K562 (cell line): ENCODE measurements around the gene NFILZ. TPM values are rescaled to one million over a fixed set of nuclear protein-coding genes. Genes with fewer than 3 reads are reported as not detected.

Experiments used
- ATAC-seq: fragments of 200-7000 bp; cut with Tn5 transposase; 3 replicates; pipeline ENCODE4 v1.9.1; 2020; ENCODE audit warnings: moderate library complexity
- BruUV-seq: library from RNA; stranded (reverse); fragments of 400-500 nt; replicated peaks from 2 replicates; lab custom pipeline; 2021; lab: Mats Ljungman, UMichigan
- CTCF ChIA-PET: fragments of 300-600 bp; formaldehyde crosslinking; extraction: SDS; loops from one replicate; lab custom pipeline; 2021; ENCODE audit warnings: low intra/inter-chr PET ratio; lab: Yijun Ruan, JAX
- POLR2A ChIA-PET: fragments of 300-600, 350-650 bp; sonication (Branson Sonifier 250); formaldehyde crosslinking; extraction: SDS; loops from one replicate; lab custom pipeline; 2021; ENCODE audit warnings: antibody characterized with exemption, inconsistent platforms; lab: Yijun Ruan, JAX
- DNase-seq, 4 experiments: peaks; one replicate each; pipeline versions ENCODE4 v3.0.0 to v3.0.0-alpha.2; 2011 to 2018; ENCODE audit warnings: low spot score in 3 of 4, mixed read lengths in 3 of 4; ENCODE audit errors: extremely low read depth in 1 of 4
- FAIRE-seq: peaks from 2 replicates; lab custom pipeline; 2011; peaks lifted over from hg19 to GRCh38; lab: Jason Lieb, UNC
- H2AFZ ChIP-seq: 2 replicates; pipeline ENCODE4 v1.6.0; 2011; ENCODE audit warnings: low read depth, low read length, control low read depth, inconsistent platforms
- H3K27ac ChIP-seq: fragments of 200-600 bp; 3 replicates; pipeline ENCODE4 v1.8.0; 2011; ENCODE audit warnings: low read depth, mild to moderate bottlenecking, control low read depth, inconsistent platforms, low read length, moderate library complexity, mixed read lengths; ENCODE audit errors: extremely low read depth
- H3K27me3 ChIP-seq, 2 experiments: fragments of 300-600 bp in 1 of 2; 2 replicates in 1 of 2; 3 replicates in 1 of 2; pipeline versions ENCODE4 v1.6.0 to v1.8.0; 2011; ENCODE audit warnings: inconsistent platforms in 2 of 2, low read length in 2 of 2, mild to moderate bottlenecking in 1 of 2, mixed read lengths in 1 of 2, moderate library complexity in 1 of 2; ENCODE audit not compliant: control insufficient read depth in 2 of 2, insufficient read depth in 2 of 2
- H3K36me3 ChIP-seq: fragments of 300-600 bp; 3 replicates; pipeline ENCODE4 v1.8.0; 2011; ENCODE audit warnings: mild to moderate bottlenecking, low read length, inconsistent platforms; ENCODE audit not compliant: control insufficient read depth, insufficient read depth
- H3K4me1 ChIP-seq, 2 experiments: fragments of 200-600 bp in 1 of 2; replicated peaks in 1 of 2; 2 replicates in 1 of 2; 3 replicates in 1 of 2; pipeline versions ENCODE4 v1.5.1 to v1.8.0; 2011; ENCODE audit warnings: inconsistent platforms in 2 of 2, low read length in 2 of 2, mild to moderate bottlenecking in 1 of 2, mixed read lengths in 1 of 2, moderate library complexity in 1 of 2; ENCODE audit not compliant: control insufficient read depth in 2 of 2, insufficient read depth in 2 of 2
- H3K4me2 ChIP-seq: 2 replicates; pipeline ENCODE4 v1.6.1; 2011; ENCODE audit warnings: low read length, control low read depth, inconsistent platforms, mixed read lengths; ENCODE audit not compliant: insufficient read depth
- H3K4me3 ChIP-seq: fragments of 200-600 bp; sonication (generic), shearing (Covaris generic); 2 replicates; pipeline ENCODE4 v1.5.1; 2016; ENCODE audit warnings: control low read depth, inconsistent platforms
- H3K79me2 ChIP-seq: fragments of 200-600 bp; 3 replicates; pipeline ENCODE4 v1.8.0; 2011; ENCODE audit warnings: low read length, inconsistent platforms; ENCODE audit not compliant: control insufficient read depth, insufficient read depth
- H3K9ac ChIP-seq, 2 experiments: 2 replicates each; pipeline versions ENCODE4 v1.6.0 to v1.6.1; 2011; ENCODE audit warnings: low read depth in 2 of 2, low read length in 2 of 2, control low read depth in 1 of 2, inconsistent platforms in 1 of 2, mild to moderate bottlenecking in 1 of 2, mixed read lengths in 1 of 2; ENCODE audit not compliant: insufficient read depth in 1 of 2
- H3K9me1 ChIP-seq: one replicate; pipeline ENCODE4 v1.6.0; 2011; ENCODE audit warnings: inconsistent platforms, mild to moderate bottlenecking, low read length, moderate library complexity; ENCODE audit not compliant: control insufficient read depth, insufficient read depth
- H3K9me3 ChIP-seq: replicated peaks from 2 replicates; pipeline ENCODE4 v1.5.1; 2011; ENCODE audit warnings: low read depth, low read length, inconsistent platforms; ENCODE audit not compliant: control insufficient read depth, insufficient read depth
- H4K20me1 ChIP-seq: replicated peaks from 2 replicates; pipeline ENCODE4 v1.6.1; 2011; ENCODE audit warnings: low read length, inconsistent platforms, mixed read lengths; ENCODE audit not compliant: control insufficient read depth, insufficient read depth
- BRF1 ChIP-seq: IDR thresholded peaks from 3 replicates; pipeline ENCODE4 v1.6.1; 2011; ENCODE audit warnings: borderline replicate concordance, mild to moderate bottlenecking; ENCODE audit not compliant: insufficient read length; ENCODE audit errors: extremely low read depth
- CCNT2 ChIP-seq: IDR thresholded peaks from 2 replicates; pipeline ENCODE4 v1.6.1; 2011; ENCODE audit warnings: borderline replicate concordance, low read depth, mild to moderate bottlenecking, moderate library complexity, mixed read lengths, low read length; ENCODE audit not compliant: insufficient read length; ENCODE audit errors: extremely low read depth
- CEBPG ChIP-seq, 3 experiments: fragments of 200-800 bp in 1 of 3; sonication (Bioruptor generic) in 1 of 3; sonication (generic) in 1 of 3; formaldehyde crosslinking in 1 of 3; IDR thresholded peaks in 2 of 3; conservative IDR thresholded peaks in 1 of 3; 2 replicates each; pipeline versions ENCODE4 v1.6.1 to v1.8.0; 2016 to 2022; ENCODE audit warnings: missing compliant biosample characterization in 2 of 3, missing genetic modification characterization in 2 of 3, mild to moderate bottlenecking in 1 of 3, missing genetic modification reagents in 1 of 3
- EHMT2 ChIP-seq: fragments of 450-650 bp; IDR thresholded peaks from 2 replicates; pipeline ENCODE4 v1.6.1; 2018; ENCODE audit warnings: antibody characterized with exemption
- ERF ChIP-seq: fragments of 450-650 bp; formaldehyde crosslinking; IDR thresholded peaks from 2 replicates; pipeline ENCODE4 v1.4.0; 2020; ENCODE audit warnings: mild to moderate bottlenecking, mixed read lengths
- KDM1A ChIP-seq, 2 experiments: fragments of 450-650 bp; IDR thresholded peaks; 2 replicates each; pipeline ENCODE4 v1.6.1; 2016; ENCODE audit warnings: mild to moderate bottlenecking in 2 of 2
- MYBL2 ChIP-seq, 2 experiments: fragments of 450-650 bp in 1 of 2; sonication (generic) in 1 of 2; formaldehyde crosslinking in 1 of 2; IDR thresholded peaks; 2 replicates each; pipeline versions ENCODE4 v1.6.1 to v1.8.1; 2017 to 2022; ENCODE audit warnings: borderline replicate concordance in 1 of 2, inconsistent platforms in 1 of 2, low read depth in 1 of 2, mild to moderate bottlenecking in 1 of 2, missing genetic modification reagents in 1 of 2, moderate library complexity in 1 of 2
- PHB ChIP-seq: fragments of 250-450 bp; sonication (Bioruptor Pico); IDR thresholded peaks from 2 replicates; pipeline ENCODE4 v1.5.0; 2021
- SIN3A ChIP-seq, 2 experiments: fragments of 150-350 bp in 1 of 2; IDR thresholded peaks; 2 replicates each; pipeline ENCODE4 v1.6.1; 2011 to 2016; ENCODE audit warnings: borderline replicate concordance in 2 of 2, low read depth in 2 of 2, low read length in 2 of 2, mild to moderate bottlenecking in 2 of 2, moderate library complexity in 2 of 2; ENCODE audit not compliant: control insufficient read depth in 1 of 2
- SRSF1 ChIP-seq: fragments of 200-400 bp; formaldehyde crosslinking; IDR thresholded peaks from 2 replicates; pipeline ENCODE4 v1.6.1; 2017; ENCODE audit warnings: mild to moderate bottlenecking, low read depth, low read length, moderate library complexity
- STAG1 ChIP-seq: sonication (generic); formaldehyde crosslinking; IDR thresholded peaks from 2 replicates; pipeline ENCODE4 v1.5.0; 2020; ENCODE audit warnings: missing genetic modification reagents, borderline replicate concordance
- TAF7 ChIP-seq: fragments of 450-650 bp; IDR thresholded peaks from 2 replicates; pipeline ENCODE4 v1.6.1; 2016; ENCODE audit warnings: missing genetic modification characterization, missing compliant biosample characterization
- TEAD4 ChIP-seq, 2 experiments: sonication (generic) in 1 of 2; formaldehyde crosslinking in 1 of 2; IDR thresholded peaks; 2 replicates each; pipeline versions ENCODE4 v1.6.1 to v1.8.0; 2012 to 2022; ENCODE audit warnings: borderline replicate concordance in 1 of 2, inconsistent platforms in 1 of 2, low read length in 1 of 2, mild to moderate bottlenecking in 1 of 2, missing genetic modification reagents in 1 of 2
- THRB ChIP-seq: fragments of 450-650 bp; formaldehyde crosslinking; conservative IDR thresholded peaks from 2 replicates; pipeline ENCODE4 v1.4.0; 2022; ENCODE audit warnings: mild to moderate bottlenecking, missing genetic modification characterization
- XRCC3 ChIP-seq: fragments of 450-650 bp; IDR thresholded peaks from 2 replicates; pipeline ENCODE4 v1.6.1; 2017; ENCODE audit warnings: mild to moderate bottlenecking, moderate library complexity
- ZFX ChIP-seq: sonication (generic); formaldehyde crosslinking; IDR thresholded peaks from 2 replicates; pipeline ENCODE4 v1.8.0; 2022; ENCODE audit warnings: mild to moderate bottlenecking, missing genetic modification reagents, moderate library complexity
- ZNF639 ChIP-seq, 2 experiments: fragments of 200-800 bp in 1 of 2; sonication (Bioruptor generic) in 1 of 2; sonication (generic) in 1 of 2; formaldehyde crosslinking in 1 of 2; IDR thresholded peaks in 1 of 2; conservative IDR thresholded peaks in 1 of 2; 2 replicates each; pipeline versions ENCODE4 v1.5.0 to v1.6.1; 2016 to 2020; ENCODE audit warnings: missing compliant biosample characterization in 1 of 2, missing genetic modification characterization in 1 of 2, missing genetic modification reagents in 1 of 2
- ZNF75A ChIP-seq: fragments of 450-650 bp; formaldehyde crosslinking; IDR thresholded peaks from 2 replicates; pipeline ENCODE4 v1.4.0; 2020; ENCODE audit warnings: mild to moderate bottlenecking
- WGBS: fragments of 100-300 bp; shearing (Covaris generic); methylation state at CpG from one replicate; pipeline ENCODE4 v1.1.6; 2016; ENCODE audit warnings: low coverage, mixed read lengths; ENCODE audit not compliant: insufficient coverage; ENCODE audit errors: missing lambda C conversion rate; 5-methylcytosine and 5-hydroxymethylcytosine counted together
- in situ Hi-C: fragments of 300-500 bp; cut with MboI; formaldehyde crosslinking; loops from 4 replicates; pipeline ENCODE4 v1.15.0; 2018; ENCODE audit warnings: inconsistent platforms, mixed read lengths
- intact Hi-C: fragments of 100-400 bp; cut with micrococcal nuclease; formaldehyde crosslinking; loops from 2 replicates; pipeline ENCODE4 v1.14.2; 2022
- polyA plus RNA-seq, 8 experiments: library from polyadenylated mRNA; depleted of rRNA in 4 of 8; stranded (reverse) in 5 of 8; unstranded in 3 of 8; fragments of >200 nt; fragmentation: Nextera tagmentation in 2 of 8; fragmentation: Illumina TruSeq in 1 of 8; extraction: Ambion mirVana in 2 of 8; extraction: Trizol in 1 of 8; gene quantifications; 2 replicates each; pipeline versions ENCODE4 v1.2.1 to v1.2.3, GENCODE V29; 2011 to 2014; ENCODE audit warnings: inconsistent platforms in 1 of 8, missing spikeins in 1 of 8
- total RNA-seq, 7 experiments: library from RNA; depleted of rRNA in 6 of 7; stranded (reverse); fragments of >200 nt in 6 of 7; fragmentation: Illumina TruSeq in 2 of 7; extraction: Trizol in 2 of 7; gene quantifications; 2 replicates each; pipeline versions ENCODE4 v1.2.1 to v1.2.3, GENCODE V29; 2011 to 2021; ENCODE audit warnings: low replicate concordance in 1 of 7

NFILZ gene
- total and polyA plus RNA-seq, 9 of the 15 experiments (the other 6 are each of a cell fraction or from before 2014, with no cell fraction given): not detected

- in situ Hi-C loops: loop anchor here (5.0 kb wide), 1 partner anchor 37 kb away; no protein-coding TSS in a partner anchor
- WGBS: 0% methylated on average over 9 of the region's 12 CpGs
- intact Hi-C loops: no loop called here
- TF ChIP-seq ZNF639 (CRISPR knock-in tag; conservative IDR thresholded peaks at IDR 0.05 in 1 of 2, IDR thresholded peaks at IDR 0.05 in 1 of 2): peak in 1 of 2 experiments; percentile 21; a peak in 1 of 4 replicates
- no peak for TF ChIP-seq XRCC3
- no peak for TF ChIP-seq KDM1A (IDR thresholded peaks at IDR 0.05)
- no peak for TF ChIP-seq CEBPG (CRISPR knock-in tag; IDR thresholded peaks at IDR 0.05)
- TF ChIP-seq CEBPG (tag; conservative IDR thresholded peaks at IDR 0.05 in 1 of 2, IDR thresholded peaks at IDR 0.05 in 1 of 2): no peak
- no peak for TF ChIP-seq TAF7 (tag)
- TF ChIP-seq PHB: no peak
- no peak for TF ChIP-seq CCNT2
- TF ChIP-seq ERF (CRISPR knock-in tag): peak; percentile 23; the same call in 1 of the 2 replicates
- TF ChIP-seq SIN3A (IDR thresholded peaks at IDR 0.05; ENCODE audit: borderline replicate concordance in 2 of 2, control insufficient read depth in 1 of 2, low read depth in 2 of 2, low read length in 2 of 2): no peak
- TF ChIP-seq STAG1: no peak
- no peak for TF ChIP-seq BRF1
- TF ChIP-seq SRSF1: no peak
- no peak for TF ChIP-seq ZFX
- TF ChIP-seq ZNF75A (CRISPR knock-in tag): no peak
- no peak for TF ChIP-seq THRB (CRISPR knock-in tag)
- TF ChIP-seq MYBL2 (IDR thresholded peaks at IDR 0.05; ENCODE audit: low read depth): no peak
- no peak for TF ChIP-seq MYBL2 (CRISPR knock-in tag; IDR thresholded peaks at IDR 0.05; ENCODE audit: borderline replicate concordance)
- TF ChIP-seq EHMT2: no peak
- TF ChIP-seq TEAD4 (IDR thresholded peaks at IDR 0.05; ENCODE audit: low read length): no peak
- TF ChIP-seq TEAD4 (CRISPR knock-in tag; IDR thresholded peaks at IDR 0.05; ENCODE audit: borderline replicate concordance): no peak
Measured at GRCh38 chr19:8655340-8655709, 24.9 kb downstream of the NFILZ start.

More at GRCh38 chr19:8655340-8655709, 24.9 kb downstream of the NFILZ start:
- H3K79me2 ChIP-seq: no peaks in the 10 kb centered on the region
- no peak overlapping the region for H3K4me3 ChIP-seq
- no peak overlapping the region for H2AFZ ChIP-seq
- H3K9me3 ChIP-seq: no peaks in the 10 kb centered on the region
- no TSS peak for BruUV-seq
- POLR2A ChIA-PET: no interaction called here
- CTCF ChIA-PET: interaction anchor here (0.6 to 4.4 kb wide), 5 partner anchors 35 to 1141 kb away, joined by 3 to 50 read pairs (median 3); no protein-coding TSS in a partner anchor
- H3K36me3 ChIP-seq: no peaks in the 10 kb centered on the region
- peaks cover 0 to 6% of the 10 kb centered on the region in 2 experiments; a peak in 3 of 5 replicates for H3K4me1 ChIP-seq
- no peak overlapping the region for H3K9ac ChIP-seq
- ATAC-seq (peak; percentile 38), DNase-seq (peak in 2 of 4 experiments; percentile 21), FAIRE-seq (no peak)
- H4K20me1 ChIP-seq: no peaks in the 10 kb centered on the region
- peaks cover 0 to 20% of the 10 kb centered on the region in 2 experiments; a peak in 3 of 5 replicates for H3K27me3 ChIP-seq
- no peak overlapping the region for H3K27ac ChIP-seq
- no peak overlapping the region for H3K4me2 ChIP-seq
- no peaks in the 10 kb centered on the region for H3K9me1 ChIP-seq
